ENCODE results near the gene FRMPD2.

- TF ChIP-seq EZH2phosphoT487 (IDR thresholded peaks at IDR 0.05; ENCODE audit: insufficient read depth, low read depth) (no peak), EZH2 (IDR thresholded peaks at IDR 0.05; ENCODE audit: insufficient read depth, poor library complexity, severe bottlenecking) (no peak)
Observed at GRCh38 chr10:48272682-48273081, 1.8 kb downstream of the FRMPD2 start.
